Hematopoietic multipotent progenitor cell treated with erythropoietin and hydrocortisone succinate and interleukin-3 and kit ligand, for 4 days (in vitro differentiated cells): ENCODE measurements around the gene IFITM1.
A peak's percentile ranks its signal among the peaks of the same experiment; 100 is the strongest.
"Not testable (repeated sequence)": the region's sequence is repeated elsewhere in the genome, so short reads cannot be mapped to it uniquely, and the experiment has no call there.

ENCODE experiments used
- DNase-seq: peaks from one replicate; pipeline ENCODE4 v3.0.0-alpha.2; 2015

The IFITM1 gene

GRCh38 chr11:350723-351255 is 36.9 kb downstream of the IFITM1 start:
- peak; percentile 94 for DNase-seq

- DNase-seq, result no peak
Measured at GRCh38 chr11:351411-351810, 37.6 kb downstream of the IFITM1 start.

- DNase-seq, result no peak
Measured at GRCh38 chr11:352456-353031, 38.7 kb downstream of the IFITM1 start.

- no peak for DNase-seq
Measured at GRCh38 chr11:353179-353873, 39.5 kb downstream of the IFITM1 start.

- peak; percentile 87 for DNase-seq
Measured at GRCh38 chr11:355581-356458, 42.0 kb downstream of the IFITM1 start.

GRCh38 chr11:356610-357009 is 42.8 kb downstream of the IFITM1 start:
- no peak for DNase-seq

- DNase-seq, result no peak
Measured at GRCh38 chr11:357582-357981, 43.7 kb downstream of the IFITM1 start.

- no peak for DNase-seq
Measured at GRCh38 chr11:358129-358800, 44.4 kb downstream of the IFITM1 start.

GRCh38 chr11:359181-359714 is 45.4 kb downstream of the IFITM1 start:
- no peak for DNase-seq

GRCh38 chr11:360326-361280 is 46.8 kb downstream of the IFITM1 start:
- DNase-seq, result no peak

- DNase-seq, result no peak
Measured at GRCh38 chr11:362642-363442, 49.0 kb downstream of the IFITM1 start.

GRCh38 chr11:363443-363805 is 49.6 kb downstream of the IFITM1 start:
- DNase-seq, result not testable (repeated sequence)

- DNase-seq, result peak; percentile 74
Measured at GRCh38 chr11:363948-364761, 50.3 kb downstream of the IFITM1 start.
